Keratinocyte (primary cell): Measurements from ENCODE around the gene MAGEB5. TPM values are rescaled to one million over a fixed set of nuclear protein-coding genes. Genes with fewer than 3 reads are reported as not detected.

Experiments used
- DNase-seq: peaks from one replicate; pipeline ENCODE4 v3.0.0-alpha.2; 2011; ENCODE audit warnings: low read depth, missing footprints, low spot score
- FAIRE-seq: peaks from 2 replicates; lab custom pipeline; 2011; peaks lifted over from hg19 to GRCh38; lab: Jason Lieb, UNC
- H2AFZ ChIP-seq: 2 replicates; pipeline ENCODE4 v1.6.0; 2012; ENCODE audit warnings: low read length, control low read depth, inconsistent platforms; ENCODE audit not compliant: control insufficient read depth
- H3K27ac ChIP-seq: 2 replicates; pipeline ENCODE4 v1.5.1; 2011; ENCODE audit warnings: low read length; ENCODE audit not compliant: control insufficient read depth, insufficient read depth
- H3K27me3 ChIP-seq: 3 replicates; pipeline ENCODE4 v1.6.0; 2011; ENCODE audit warnings: low read length; ENCODE audit not compliant: control insufficient read depth, insufficient read depth; ENCODE audit errors: extremely low read depth
- H3K36me3 ChIP-seq, 2 experiments: 2 replicates in 1 of 2; 3 replicates in 1 of 2; pipeline ENCODE4 v1.5.1; 2011; ENCODE audit warnings: low read length in 2 of 2, mild to moderate bottlenecking in 1 of 2; ENCODE audit not compliant: control insufficient read depth in 2 of 2, insufficient read depth in 2 of 2; ENCODE audit errors: extremely low read depth in 1 of 2
- H3K4me1 ChIP-seq: 3 replicates; pipeline ENCODE4 v1.5.1; 2011; ENCODE audit warnings: low read length; ENCODE audit not compliant: control insufficient read depth, insufficient read depth; ENCODE audit errors: extremely low read depth
- H3K4me2 ChIP-seq: 3 replicates; pipeline ENCODE4 v1.6.0; 2011; ENCODE audit warnings: low read depth, low read length; ENCODE audit not compliant: control insufficient read depth, insufficient read depth; ENCODE audit errors: extremely low read depth
- H3K4me3 ChIP-seq, 3 experiments: fragments of 200-600 bp in 1 of 3; sonication (generic) in 1 of 3; 2 replicates in 2 of 3; 3 replicates in 1 of 3; pipeline ENCODE4 v1.5.1; 2011 to 2016; ENCODE audit warnings: low read length in 3 of 3, mild to moderate bottlenecking in 3 of 3, control low read depth in 2 of 3, inconsistent platforms in 1 of 3, low read depth in 1 of 3, mixed read lengths in 1 of 3, mixed run types in 1 of 3, moderate library complexity in 1 of 3; ENCODE audit not compliant: control insufficient read depth in 2 of 3, insufficient read depth in 2 of 3; ENCODE audit errors: extremely low read depth in 1 of 3
- H3K79me2 ChIP-seq: 2 replicates; pipeline ENCODE4 v1.6.0; 2012; ENCODE audit warnings: low read length; ENCODE audit not compliant: control insufficient read depth, insufficient read depth
- H3K9ac ChIP-seq: 3 replicates; pipeline ENCODE4 v1.6.0; 2011; ENCODE audit warnings: low read length; ENCODE audit not compliant: control insufficient read depth, insufficient read depth; ENCODE audit errors: extremely low read depth
- H3K9me1 ChIP-seq: 3 replicates; pipeline ENCODE4 v1.6.0; 2011; ENCODE audit warnings: low read length; ENCODE audit not compliant: control insufficient read depth, insufficient read depth; ENCODE audit errors: extremely low read depth
- H3K9me3 ChIP-seq: 2 replicates; pipeline ENCODE4 v1.5.1; 2012; ENCODE audit warnings: low read depth, low read length; ENCODE audit not compliant: control insufficient read depth
- H4K20me1 ChIP-seq: 3 replicates; pipeline ENCODE4 v1.6.0; 2011; ENCODE audit warnings: low read length; ENCODE audit not compliant: control insufficient read depth, insufficient read depth; ENCODE audit errors: extremely low read depth
- CTCF ChIP-seq, 3 experiments: IDR thresholded peaks in 1 of 3; conservative IDR thresholded peaks in 1 of 3; optimal IDR thresholded peaks in 1 of 3; 2 replicates in 2 of 3; 3 replicates in 1 of 3; pipeline versions ENCODE3 to v1.5.1; 2011; ENCODE audit warnings: low read length in 3 of 3, mild to moderate bottlenecking in 3 of 3, moderate library complexity in 2 of 3, control low read depth in 1 of 3, inconsistent platforms in 1 of 3; ENCODE audit not compliant: insufficient read depth in 2 of 3; ENCODE audit errors: extremely low read depth in 1 of 3
- EZH2 ChIP-seq: IDR thresholded peaks from one replicate; pipeline ENCODE4 v1.6.1; 2012; ENCODE audit warnings: inconsistent platforms, mild to moderate bottlenecking, low read length, moderate library complexity
- dilution Hi-C: fragments of 300-500 bp; cut with MboI; formaldehyde crosslinking; loops from one replicate; pipeline ENCODE4 v1.7.0; 2020; ENCODE audit warnings: low sequenced_read_pairs; ENCODE audit not compliant: extremely low pct_ligation_motif_present
- polyA plus RNA-seq, 5 experiments: library from polyadenylated mRNA; depleted of rRNA in 3 of 5; stranded (reverse) in 3 of 5; stranded (forward) in 1 of 5; unstranded in 1 of 5; fragments of >200 nt; gene quantifications; 1 replicate in 1 of 5; 2 replicates in 3 of 5; 3 replicates in 1 of 5; pipeline versions ENCODE4 v1.2.1 to v1.2.3, GENCODE V29; 2011 to 2012; ENCODE audit warnings: missing spikeins in 2 of 5, low read depth in 1 of 5, low replicate concordance in 1 of 5

Gene MAGEB5
- polyA plus RNA-seq, 1 donor (not counting 4 experiments of a cell fraction or from before 2014, with no cell fraction given) = not detected

GRCh38 chrX:26219351-26219750 is 3.4 kb downstream of the MAGEB5 start:
- Histone ChIP-seq H3K9ac (no peak overlapping the region), H3K4me1 (no peaks in the 10 kb centered on the region), H3K9me3 (peaks cover 3% of the 10 kb centered on the region), H3K79me2 (no peaks in the 10 kb centered on the region), H3K4me3 (no peak overlapping the region), H4K20me1 (no peaks in the 10 kb centered on the region), H3K9me1 (no peaks in the 10 kb centered on the region), H2AFZ (no peak overlapping the region), H3K36me3 (no peaks in the 10 kb centered on the region), H3K27me3 (no peaks in the 10 kb centered on the region), H3K27ac (no peak overlapping the region), H3K4me2 (no peak overlapping the region)
- DNase-seq (no peak), FAIRE-seq (no peak)
- TF ChIP-seq EZH2 (no peak), CTCF (optimal IDR thresholded peaks at IDR 0.05 in 1 of 3, IDR thresholded peaks at IDR 0.05 in 1 of 3, conservative IDR thresholded peaks at IDR 0.05 in 1 of 3; ENCODE audit: extremely low read depth in 1 of 3, insufficient read depth in 2 of 3, low read length in 3 of 3) (no peak)
- dilution Hi-C loops = no loop called here

GRCh38 chrX:26234177-26234576 is 18.2 kb downstream of the MAGEB5 start:
- H3K9me3 ChIP-seq = no peaks in the 10 kb centered on the region
- TF ChIP-seq CTCF (optimal IDR thresholded peaks at IDR 0.05 in 1 of 3, IDR thresholded peaks at IDR 0.05 in 1 of 3, conservative IDR thresholded peaks at IDR 0.05 in 1 of 3; ENCODE audit: extremely low read depth in 1 of 3, insufficient read depth in 2 of 3, low read length in 3 of 3) (no peak), EZH2 (no peak)
- no peak overlapping the region for H3K4me2 ChIP-seq
- H2AFZ ChIP-seq = no peak overlapping the region
- no peaks in the 10 kb centered on the region for H4K20me1 ChIP-seq
- no peak for FAIRE-seq
- no peaks in the 10 kb centered on the region for H3K4me1 ChIP-seq
- no peak overlapping the region for H3K27ac ChIP-seq
- dilution Hi-C loops = no loop called here
- H3K9me1 ChIP-seq = no peaks in the 10 kb centered on the region
- DNase-seq = no peak
- no peak overlapping the region for H3K4me3 ChIP-seq
- no peak overlapping the region for H3K9ac ChIP-seq
- no peaks in the 10 kb centered on the region for H3K36me3 ChIP-seq
- H3K27me3 ChIP-seq = no peaks in the 10 kb centered on the region
- H3K79me2 ChIP-seq = no peaks in the 10 kb centered on the region
